Activated T-cell treated with anti-CD3 and anti-CD28 coated beads, Interleukin-2, amount 50 U/mL, for 4 hours (primary cell): ENCODE data around the gene SHLD2. TPM values are rescaled to one million over a fixed set of nuclear protein-coding genes. Genes with fewer than 3 reads are reported as not detected.
A peak's percentile ranks its signal among the peaks of the same experiment; 100 is the strongest.
"Not testable (repeated sequence)": the region's sequence is repeated elsewhere in the genome, so short reads cannot be mapped to it uniquely, and the experiment has no call there.

Source experiments
- ATAC-seq, 2 donors: fragments of 200-7000 bp; cut with Tn5 transposase; one replicate each; pipeline ENCODE4 v1.10.0; 2021
- DNase-seq: peaks from one replicate; pipeline ENCODE4 v3.0.0-alpha.2; 2020
- H3K27me3 Mint-ChIP-seq: one replicate; pipeline ENCODE4 v1.8.0; 2021; ENCODE audit warnings: low read depth, mixed read lengths
- H3K36me3 Mint-ChIP-seq: one replicate; pipeline ENCODE4 v1.8.0; 2022; ENCODE audit warnings: mixed read lengths; ENCODE audit not compliant: insufficient read depth
- H3K4me1 Mint-ChIP-seq: one replicate; pipeline ENCODE4 v1.8.0; 2021; ENCODE audit warnings: low read depth, mixed read lengths
- H3K4me3 Mint-ChIP-seq: one replicate; pipeline ENCODE4 v1.8.0; 2021; ENCODE audit warnings: mild to moderate bottlenecking, moderate library complexity, mixed read lengths
- H3K9me3 Mint-ChIP-seq: one replicate; pipeline ENCODE4 v1.8.0; 2021; ENCODE audit warnings: mixed read lengths
- total RNA-seq, 3 donors: library from RNA; stranded (reverse); gene quantifications; one replicate each; pipeline ENCODE4 v1.2.1, GENCODE V29; 2021

The SHLD2 gene
- total RNA-seq, 3 donors from 2014 or later: 30.5 to 33.6 (median 31.6) TPM

- peaks cover 17% of the 10 kb centered on the region for H3K36me3 Mint-ChIP-seq
- H3K4me1 Mint-ChIP-seq, H3K4me3 Mint-ChIP-seq, H3K9me3 Mint-ChIP-seq, ATAC-seq, H3K27me3 Mint-ChIP-seq, DNase-seq: not testable (repeated sequence)
These were observed 18.6 kb upstream of the SHLD2 start for GRCh38 chr10:87076421-87076820.

GRCh38 chr10:87079106-87079836, 15.7 kb upstream of the SHLD2 start:
- peaks cover 31% of the 10 kb centered on the region for H3K4me1 Mint-ChIP-seq
- no peak for ATAC-seq
- H3K9me3 Mint-ChIP-seq: no peaks in the 10 kb centered on the region
- peaks cover 11% of the 10 kb centered on the region for H3K36me3 Mint-ChIP-seq
- H3K27me3 Mint-ChIP-seq: no peaks in the 10 kb centered on the region
- no peak for DNase-seq
- no peak overlapping the region for H3K4me3 Mint-ChIP-seq

- H3K4me3 Mint-ChIP-seq, H3K9me3 Mint-ChIP-seq, DNase-seq, H3K27me3 Mint-ChIP-seq, ATAC-seq: not testable (repeated sequence)
- peaks cover 11% of the 10 kb centered on the region for H3K36me3 Mint-ChIP-seq
- H3K4me1 Mint-ChIP-seq: peaks cover 40% of the 10 kb centered on the region
These were observed 14.4 kb upstream of the SHLD2 start for GRCh38 chr10:87080621-87081020.

- not testable (repeated sequence) for H3K4me3 Mint-ChIP-seq, H3K27me3 Mint-ChIP-seq, ATAC-seq, DNase-seq, H3K9me3 Mint-ChIP-seq
- Mint-ChIP-seq H3K4me1 (peaks cover 48% of the 10 kb centered on the region), H3K36me3 (peaks cover 13% of the 10 kb centered on the region)
These were observed 13.4 kb upstream of the SHLD2 start for GRCh38 chr10:87081574-87081973.

GRCh38 chr10:87082219-87082618, 12.8 kb upstream of the SHLD2 start:
- Mint-ChIP-seq H3K36me3 (peaks cover 17% of the 10 kb centered on the region), H3K4me1 (peaks cover 53% of the 10 kb centered on the region)
- not testable (repeated sequence) for DNase-seq, H3K9me3 Mint-ChIP-seq, H3K27me3 Mint-ChIP-seq, H3K4me3 Mint-ChIP-seq, ATAC-seq

- not testable (repeated sequence) for H3K9me3 Mint-ChIP-seq, DNase-seq, H3K27me3 Mint-ChIP-seq
- Mint-ChIP-seq H3K4me1 (peaks cover 62% of the 10 kb centered on the region), H3K4me3 (peak overlapping the region; percentile 20), H3K36me3 (peaks cover 24% of the 10 kb centered on the region)
- ATAC-seq: peak; percentile 57 to 64
These were observed 11.3 kb upstream of the SHLD2 start for GRCh38 chr10:87083576-87084290.

GRCh38 chr10:87084291-87084782, 10.7 kb upstream of the SHLD2 start:
- H3K4me3 Mint-ChIP-seq: peak overlapping the region; percentile 58
- not testable (repeated sequence) for H3K27me3 Mint-ChIP-seq, DNase-seq, H3K9me3 Mint-ChIP-seq
- peaks cover 66% of the 10 kb centered on the region for H3K4me1 Mint-ChIP-seq
- ATAC-seq: peak; percentile 76 to 90
- peaks cover 26% of the 10 kb centered on the region for H3K36me3 Mint-ChIP-seq

- no peak for DNase-seq
- no peak for ATAC-seq
- Mint-ChIP-seq H3K4me1 (peaks cover 76% of the 10 kb centered on the region), H3K9me3 (no peaks in the 10 kb centered on the region), H3K4me3 (no peak overlapping the region), H3K36me3 (peaks cover 26% of the 10 kb centered on the region), H3K27me3 (no peaks in the 10 kb centered on the region)
These were observed 9.5 kb upstream of the SHLD2 start for GRCh38 chr10:87085537-87085936.

DNA sequence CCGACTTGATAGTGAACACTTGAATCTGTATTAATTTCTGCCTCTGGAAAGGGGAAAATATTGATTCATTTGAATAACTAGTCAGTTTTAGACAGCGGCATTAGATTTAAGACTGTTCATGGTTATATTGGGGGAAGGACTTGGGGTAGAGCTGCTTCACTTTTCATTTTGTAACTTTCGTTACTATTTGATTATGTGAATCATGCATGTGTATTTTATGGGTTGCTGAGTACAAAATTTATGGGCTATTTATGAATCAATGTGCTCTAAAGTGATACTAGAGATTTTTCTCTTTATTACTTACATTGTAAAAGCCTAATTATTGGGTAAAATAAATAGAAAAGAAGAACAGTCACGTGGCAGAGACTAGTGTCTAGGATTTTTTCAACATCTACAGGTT, 5.3 kb upstream of the SHLD2 start:
- Mint-ChIP-seq H3K36me3 (peaks cover 24% of the 10 kb centered on the region), H3K4me1 (peaks cover 73% of the 10 kb centered on the region), H3K4me3 (no peak overlapping the region), H3K27me3 (no peaks in the 10 kb centered on the region), H3K9me3 (no peaks in the 10 kb centered on the region)
- DNase-seq: no peak
- no peak for ATAC-seq

DNA sequence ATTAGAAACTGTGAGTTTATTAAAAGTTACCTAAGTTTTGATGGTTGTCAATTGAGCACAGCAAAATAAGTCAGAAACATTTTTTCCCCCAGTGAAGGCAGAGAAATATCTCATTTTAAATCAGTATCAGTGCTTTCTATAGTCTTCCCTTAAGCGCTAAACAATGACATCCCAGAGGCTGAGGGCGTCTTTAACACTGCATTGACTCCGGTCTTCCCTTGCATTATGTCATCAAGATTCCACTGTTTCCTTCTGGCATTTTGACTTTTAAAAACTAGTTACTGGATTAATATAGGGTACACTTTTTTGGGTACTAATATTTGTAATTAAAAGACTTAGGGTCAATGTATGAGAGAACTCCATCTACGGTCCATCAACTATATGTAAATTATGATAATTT, 4.2 kb upstream of the SHLD2 start:
- Mint-ChIP-seq H3K36me3 (peaks cover 24% of the 10 kb centered on the region), H3K4me1 (peaks cover 70% of the 10 kb centered on the region), H3K4me3 (peak overlapping the region; percentile 3), H3K9me3 (no peaks in the 10 kb centered on the region), H3K27me3 (no peaks in the 10 kb centered on the region)
- no peak for DNase-seq
- ATAC-seq: no peak

- H3K4me1 Mint-ChIP-seq: peaks cover 66% of the 10 kb centered on the region
- H3K36me3 Mint-ChIP-seq: peaks cover 15% of the 10 kb centered on the region
- peak overlapping the region; percentile 95 for H3K4me3 Mint-ChIP-seq
- no peak for DNase-seq
- no peak for ATAC-seq
- H3K9me3 Mint-ChIP-seq: no peaks in the 10 kb centered on the region
- H3K27me3 Mint-ChIP-seq: no peaks in the 10 kb centered on the region
These were observed 2.6 kb upstream of the SHLD2 start for GRCh38 chr10:87092376-87092860.

- Mint-ChIP-seq H3K4me3 (peak overlapping the region; percentile 95), H3K36me3 (peaks cover 15% of the 10 kb centered on the region), H3K9me3 (no peaks in the 10 kb centered on the region), H3K27me3 (no peaks in the 10 kb centered on the region), H3K4me1 (peaks cover 60% of the 10 kb centered on the region)
- ATAC-seq: no peak
- no peak for DNase-seq
These were observed 2.0 kb upstream of the SHLD2 start for GRCh38 chr10:87092861-87093631.

GRCh38 chr10:87093632-87094372, 1.2 kb upstream of the SHLD2 start:
- DNase-seq (peak; percentile 55), ATAC-seq (peak; percentile 16 to 17)
- Mint-ChIP-seq H3K4me1 (peaks cover 55% of the 10 kb centered on the region), H3K36me3 (peaks cover 11% of the 10 kb centered on the region), H3K27me3 (no peaks in the 10 kb centered on the region), H3K9me3 (no peaks in the 10 kb centered on the region), H3K4me3 (peak overlapping the region; percentile 95)
